ENCODE results near the gene KCTD10. TPM values are rescaled to one million over a fixed set of nuclear protein-coding genes. Genes with fewer than 3 reads are reported as not detected.

KCTD10 gene
- total RNA-seq, 4 donors from 2014 or later = 38.2 to 88.4 (median 63.6) TPM

DNA sequence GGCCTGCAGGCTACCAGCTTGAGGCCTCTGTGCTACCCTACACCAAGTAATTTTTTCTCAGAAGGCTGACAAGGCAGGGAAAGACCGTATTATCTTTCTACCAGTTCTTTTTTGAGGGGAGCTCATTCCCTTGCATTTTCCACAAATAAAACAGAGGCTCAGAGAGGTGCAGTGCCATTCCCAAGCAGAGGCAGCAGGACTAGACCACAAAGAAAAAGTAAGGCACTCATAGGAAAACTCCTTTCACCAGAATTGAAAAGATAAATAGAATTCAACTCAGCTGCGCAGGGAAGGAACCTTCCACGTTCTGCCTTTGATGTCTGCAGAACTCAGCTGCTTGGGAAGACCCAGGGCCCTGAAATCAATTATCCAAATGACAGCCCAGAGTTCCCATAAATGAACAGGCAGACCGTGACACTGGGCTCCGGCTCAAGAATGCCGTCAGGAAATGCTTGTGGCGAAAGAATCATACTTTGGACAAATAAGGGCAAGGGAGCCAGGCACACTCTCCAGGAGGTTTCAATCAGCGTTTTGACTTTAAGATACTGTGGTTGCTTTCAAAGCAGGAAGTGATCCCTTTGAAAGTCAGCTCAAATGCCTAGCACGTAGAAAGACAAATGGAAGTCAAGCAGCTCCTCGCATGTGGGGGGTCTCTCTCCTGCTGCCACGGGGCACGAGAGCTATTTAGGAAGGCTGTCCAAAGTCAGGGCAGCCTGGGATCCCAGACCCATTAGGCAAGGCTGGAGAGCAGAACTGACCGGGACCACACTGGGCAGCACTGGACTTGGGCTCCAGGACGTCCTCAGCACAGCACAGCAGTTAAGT lies 14.0 kb downstream of the KCTD10 start:
- intact Hi-C loops (cut with DNase I; ENCODE audit: low total_unique reads) = no loop called here
- Histone ChIP-seq H3K27ac (peak overlapping the region; percentile 94 to 97), H3K4me1 (peaks cover 41 to 73% of the 10 kb centered on the region in 2 donors), H3K4me3 (no peak overlapping the region), H3K36me3 (no peaks in the 10 kb centered on the region), H3K27me3 (no peaks in the 10 kb centered on the region), H3K9me3 (no peaks in the 10 kb centered on the region)
- peak; percentile 91 to 93 for DNase-seq
- peak in 1 of 2 donors; percentile 42 for TF ChIP-seq POLR2A (IDR thresholded peaks at IDR 0.05)
- TF ChIP-seq, protein P1, sequence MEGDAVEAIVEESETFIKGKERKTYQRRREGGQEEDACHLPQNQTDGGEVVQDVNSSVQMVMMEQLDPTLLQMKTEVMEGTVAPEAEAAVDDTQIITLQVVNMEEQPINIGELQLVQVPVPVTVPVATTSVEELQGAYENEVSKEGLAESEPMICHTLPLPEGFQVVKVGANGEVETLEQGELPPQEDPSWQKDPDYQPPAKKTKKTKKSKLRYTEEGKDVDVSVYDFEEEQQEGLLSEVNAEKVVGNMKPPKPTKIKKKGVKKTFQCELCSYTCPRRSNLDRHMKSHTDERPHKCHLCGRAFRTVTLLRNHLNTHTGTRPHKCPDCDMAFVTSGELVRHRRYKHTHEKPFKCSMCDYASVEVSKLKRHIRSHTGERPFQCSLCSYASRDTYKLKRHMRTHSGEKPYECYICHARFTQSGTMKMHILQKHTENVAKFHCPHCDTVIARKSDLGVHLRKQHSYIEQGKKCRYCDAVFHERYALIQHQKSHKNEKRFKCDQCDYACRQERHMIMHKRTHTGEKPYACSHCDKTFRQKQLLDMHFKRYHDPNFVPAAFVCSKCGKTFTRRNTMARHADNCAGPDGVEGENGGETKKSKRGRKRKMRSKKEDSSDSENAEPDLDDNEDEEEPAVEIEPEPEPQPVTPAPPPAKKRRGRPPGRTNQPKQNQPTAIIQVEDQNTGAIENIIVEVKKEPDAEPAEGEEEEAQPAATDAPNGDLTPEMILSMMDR (IDR thresholded peaks at IDR 0.05) = no peak

GRCh38 chr12:109461846-109462756 lies 15.0 kb downstream of the KCTD10 start:
- no peaks in the 10 kb centered on the region for H3K36me3 ChIP-seq
- intact Hi-C loops (cut with DNase I; ENCODE audit: low total_unique reads) = no loop called here
- no peak overlapping the region for H3K4me3 ChIP-seq
- no peak for TF ChIP-seq POLR2A (IDR thresholded peaks at IDR 0.05)
- TF ChIP-seq, protein P1 (IDR thresholded peaks at IDR 0.05) = no peak
- no peaks in the 10 kb centered on the region for H3K27me3 ChIP-seq
- H3K9me3 ChIP-seq = no peaks in the 10 kb centered on the region
- DNase-seq = peak; percentile 88 to 90
- H3K4me1 ChIP-seq = peaks cover 41 to 64% of the 10 kb centered on the region in 2 donors
- H3K27ac ChIP-seq = peak overlapping the region; percentile 94 to 97

DNA sequence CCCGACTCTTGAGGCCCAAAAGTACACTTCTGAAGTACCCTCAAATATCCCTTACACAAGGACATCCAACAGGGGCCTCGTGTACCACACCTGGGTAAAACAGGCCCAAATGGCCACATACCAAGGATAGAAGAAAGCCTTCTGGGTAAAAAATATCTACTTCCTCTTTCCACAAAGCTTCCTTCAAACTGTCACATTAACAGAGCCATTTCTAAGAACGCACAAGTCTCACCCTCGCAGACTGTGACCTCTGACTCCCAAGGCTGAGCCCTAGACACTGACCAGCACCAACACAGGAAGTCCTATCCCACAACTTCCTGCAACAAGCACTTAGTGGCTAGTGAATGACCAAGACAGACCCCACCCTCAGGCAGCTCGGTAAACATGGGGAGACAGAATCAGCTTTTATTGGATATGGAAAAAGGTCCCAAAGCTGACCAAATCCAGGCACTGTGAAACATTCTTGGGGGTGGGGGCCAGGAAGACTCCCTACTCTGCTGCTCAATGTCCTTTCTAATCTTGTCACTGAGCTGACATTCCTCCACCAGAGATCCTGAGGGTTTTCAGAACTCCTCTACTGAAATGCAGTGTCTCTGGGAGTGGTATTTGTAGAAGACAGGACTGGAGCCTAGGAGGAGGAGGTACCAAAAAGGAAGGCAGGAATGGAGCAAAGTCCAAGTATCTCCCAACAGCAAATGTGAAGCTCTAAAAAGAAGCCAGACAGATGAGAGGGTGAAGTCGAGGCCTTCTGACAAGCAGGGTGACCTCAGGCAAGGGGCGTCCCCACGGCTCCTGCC lies 15.9 kb downstream of the KCTD10 start:
- Histone ChIP-seq H3K27ac (peak overlapping the region; percentile 94 to 97), H3K9me3 (no peaks in the 10 kb centered on the region), H3K4me1 (peaks cover 41 to 56% of the 10 kb centered on the region in 2 donors), H3K36me3 (no peaks in the 10 kb centered on the region), H3K4me3 (no peak overlapping the region), H3K27me3 (no peaks in the 10 kb centered on the region)
- intact Hi-C loops (cut with DNase I; ENCODE audit: low total_unique reads) = no loop called here
- no peak for DNase-seq
- TF ChIP-seq POLR2A (IDR thresholded peaks at IDR 0.05) = no peak
- TF ChIP-seq, protein P1 (IDR thresholded peaks at IDR 0.05) = no peak

DNA sequence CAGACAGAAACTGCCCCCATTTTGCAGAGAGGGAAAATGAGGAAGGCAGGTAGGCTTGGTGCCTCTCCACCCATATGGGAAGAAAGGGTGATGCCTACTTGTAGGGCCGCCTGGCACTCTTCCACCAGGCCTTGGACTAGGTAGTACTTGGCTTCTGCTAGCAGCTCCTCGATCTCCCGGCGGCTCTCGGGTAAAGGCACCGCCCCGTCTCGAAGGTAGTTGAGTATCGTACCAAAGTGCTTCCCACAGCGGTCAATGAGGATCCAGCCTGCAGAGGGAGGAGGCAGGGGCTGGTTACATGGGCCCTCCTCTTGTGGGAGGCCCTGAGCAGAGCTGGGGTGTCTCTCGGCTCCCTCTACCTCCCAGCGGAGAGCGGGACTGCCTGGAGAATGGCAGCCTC lies 16.6 kb downstream of the KCTD10 start:
- H3K36me3 ChIP-seq = no peaks in the 10 kb centered on the region
- peak overlapping the region; percentile 94 to 97 for H3K27ac ChIP-seq
- TF ChIP-seq, protein P1 (IDR thresholded peaks at IDR 0.05) = no peak
- TF ChIP-seq POLR2A (IDR thresholded peaks at IDR 0.05) = no peak
- H3K9me3 ChIP-seq = no peaks in the 10 kb centered on the region
- peaks cover 41 to 50% of the 10 kb centered on the region in 2 donors for H3K4me1 ChIP-seq
- no peaks in the 10 kb centered on the region for H3K27me3 ChIP-seq
- no peak overlapping the region for H3K4me3 ChIP-seq
- no peak for DNase-seq
- intact Hi-C loops (cut with DNase I; ENCODE audit: low total_unique reads) = no loop called here

Measured in uterus (tissue), 4 donors.